Upper lobe of right lung (tissue), 1 donor: ENCODE measurements around the gene PTPN5. TPM values are rescaled to one million over a fixed set of nuclear protein-coding genes. Genes with fewer than 3 reads are reported as not detected.

ENCODE experiments used
- ATAC-seq: fragments of 200-7000 bp; cut with Tn5 transposase; one replicate; pipeline ENCODE4 v1.9.1; 2020; ENCODE audit warnings: mild to moderate bottlenecking, moderate library complexity
- DNase-seq: peaks from one replicate; pipeline ENCODE4 v3.0.0-alpha.2; 2020
- H3K27ac ChIP-seq: fragments of 200-600 bp; one replicate; pipeline ENCODE4 v1.8.0; 2022
- H3K27me3 ChIP-seq: fragments of 200-600 bp; one replicate; pipeline ENCODE4 v1.8.0; 2022; ENCODE audit warnings: mild to moderate bottlenecking
- H3K36me3 ChIP-seq: fragments of 200-600 bp; one replicate; pipeline ENCODE4 v1.8.0; 2022
- H3K4me1 ChIP-seq: fragments of 200-600 bp; one replicate; pipeline ENCODE4 v1.8.0; 2022
- H3K4me3 ChIP-seq: fragments of 200-600 bp; one replicate; pipeline ENCODE4 v1.8.0; 2022; ENCODE audit warnings: mild to moderate bottlenecking
- H3K9me3 ChIP-seq: fragments of 200-600 bp; one replicate; pipeline ENCODE4 v1.8.0; 2022
- intact Hi-C: fragments of 100-400 bp; cut with DNase I; formaldehyde crosslinking; loops from one replicate; pipeline ENCODE4 v1.11.0; 2022
- total RNA-seq: library from RNA; stranded (reverse); fragmentation: NEBNext Ultra II Directional; extraction: Animal tissue kit (Norgen Biotek cat#: 25700); gene quantifications from one replicate; pipeline ENCODE4 v1.2.1, GENCODE V29; 2021
- TF ChIP-seq, protein P1 (sequence below): fragments of 200-600 bp; IDR thresholded peaks from one replicate; pipeline ENCODE4 v1.8.0; 2022; ENCODE audit warnings: antibody characterized with exemption
- donor health status: DM: no; HTN: yes; CAD: no; lungs with severe emphysema.

Gene PTPN5
- total RNA-seq, 1 donor from 2014 or later, result 0.81 TPM

DNA sequence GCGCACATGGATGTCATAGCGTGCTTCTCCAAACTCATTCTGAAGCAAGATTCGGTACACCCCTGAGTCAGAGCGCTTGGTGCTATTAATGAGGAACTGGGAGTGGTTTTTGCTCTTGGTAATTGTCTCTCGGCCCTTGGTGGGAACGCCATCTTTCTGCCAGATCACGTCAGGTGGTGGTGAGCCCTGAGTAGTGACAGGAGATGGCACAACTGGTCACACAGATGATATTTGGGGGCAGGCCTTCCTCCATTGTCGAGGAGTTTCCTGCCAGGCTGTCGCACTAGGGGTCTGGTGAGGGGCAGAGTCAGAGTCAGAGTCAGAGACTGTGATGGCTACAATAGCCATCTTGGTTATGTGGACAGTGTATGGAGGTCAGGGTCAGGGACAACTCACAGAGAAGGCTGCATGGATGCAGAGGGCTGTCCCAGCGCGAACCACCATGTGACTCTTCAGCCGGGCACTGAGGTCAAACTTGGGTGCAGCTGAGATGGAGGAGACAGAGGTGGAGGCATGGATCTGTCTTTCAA, 83.7 kb downstream of the PTPN5 start:
- no peak overlapping the region for H3K27ac ChIP-seq
- no peaks in the 10 kb centered on the region for H3K36me3 ChIP-seq
- H3K27me3 ChIP-seq, result no peaks in the 10 kb centered on the region
- no peaks in the 10 kb centered on the region for H3K9me3 ChIP-seq
- peaks cover 16% of the 10 kb centered on the region for H3K4me1 ChIP-seq
- no peak overlapping the region for H3K4me3 ChIP-seq
- intact Hi-C loops, result no loop called here
- TF ChIP-seq, protein P1, sequence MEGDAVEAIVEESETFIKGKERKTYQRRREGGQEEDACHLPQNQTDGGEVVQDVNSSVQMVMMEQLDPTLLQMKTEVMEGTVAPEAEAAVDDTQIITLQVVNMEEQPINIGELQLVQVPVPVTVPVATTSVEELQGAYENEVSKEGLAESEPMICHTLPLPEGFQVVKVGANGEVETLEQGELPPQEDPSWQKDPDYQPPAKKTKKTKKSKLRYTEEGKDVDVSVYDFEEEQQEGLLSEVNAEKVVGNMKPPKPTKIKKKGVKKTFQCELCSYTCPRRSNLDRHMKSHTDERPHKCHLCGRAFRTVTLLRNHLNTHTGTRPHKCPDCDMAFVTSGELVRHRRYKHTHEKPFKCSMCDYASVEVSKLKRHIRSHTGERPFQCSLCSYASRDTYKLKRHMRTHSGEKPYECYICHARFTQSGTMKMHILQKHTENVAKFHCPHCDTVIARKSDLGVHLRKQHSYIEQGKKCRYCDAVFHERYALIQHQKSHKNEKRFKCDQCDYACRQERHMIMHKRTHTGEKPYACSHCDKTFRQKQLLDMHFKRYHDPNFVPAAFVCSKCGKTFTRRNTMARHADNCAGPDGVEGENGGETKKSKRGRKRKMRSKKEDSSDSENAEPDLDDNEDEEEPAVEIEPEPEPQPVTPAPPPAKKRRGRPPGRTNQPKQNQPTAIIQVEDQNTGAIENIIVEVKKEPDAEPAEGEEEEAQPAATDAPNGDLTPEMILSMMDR, result no peak
- no peak for DNase-seq
- ATAC-seq, result no peak

DNA sequence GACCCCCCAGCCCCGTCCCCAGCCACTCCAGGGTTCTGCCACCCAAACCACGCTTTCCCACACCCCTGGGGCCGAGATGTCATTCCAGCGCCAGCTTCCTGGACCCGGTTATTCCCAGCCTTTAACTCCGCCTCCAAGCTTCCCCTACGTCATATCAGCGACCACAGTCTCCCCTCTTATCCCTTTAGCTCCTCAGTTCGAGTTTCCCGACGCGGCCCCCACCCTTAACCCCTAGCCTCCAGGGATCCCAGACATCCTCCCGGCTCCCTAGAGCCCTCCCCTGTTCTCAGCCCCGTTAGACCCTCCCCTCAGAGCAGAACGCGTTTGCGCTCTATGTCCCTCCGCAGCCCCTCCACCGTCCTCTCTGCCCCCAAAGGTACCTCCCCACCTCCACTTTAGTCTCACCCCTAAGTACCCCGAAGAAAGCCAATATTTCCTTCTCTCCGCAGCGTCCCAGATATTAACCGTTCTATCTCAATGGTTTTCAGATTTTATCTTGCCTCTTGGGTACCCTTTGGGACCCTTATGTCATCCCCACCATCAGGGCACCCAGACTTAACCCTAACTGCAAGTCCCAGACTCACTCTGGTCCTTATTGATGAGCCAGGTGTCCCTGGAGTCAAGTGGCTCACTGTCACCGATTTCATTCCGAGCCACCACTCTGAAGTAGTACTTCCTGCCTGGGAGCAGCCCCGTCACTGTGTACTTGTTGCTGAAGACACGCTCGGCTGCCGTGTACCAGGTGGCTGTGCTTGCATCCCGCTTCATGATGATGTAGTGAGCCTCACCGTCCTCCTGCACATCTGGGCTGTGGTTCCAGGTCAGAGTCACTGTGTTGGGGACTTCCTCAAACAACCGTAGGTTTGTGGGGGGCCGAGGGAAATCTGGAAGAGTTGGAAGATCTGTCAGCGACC, 85.0 kb downstream of the PTPN5 start:
- peaks cover 16% of the 10 kb centered on the region for H3K4me1 ChIP-seq
- TF ChIP-seq, protein P1, result no peak
- no peaks in the 10 kb centered on the region for H3K27me3 ChIP-seq
- H3K4me3 ChIP-seq, result peak overlapping the region; percentile 56
- DNase-seq (no peak), ATAC-seq (peak; percentile 70)
- H3K9me3 ChIP-seq, result no peaks in the 10 kb centered on the region
- H3K36me3 ChIP-seq, result peaks cover 4% of the 10 kb centered on the region
- intact Hi-C loops, result no loop called here
- H3K27ac ChIP-seq, result peak overlapping the region; percentile 75

DNA sequence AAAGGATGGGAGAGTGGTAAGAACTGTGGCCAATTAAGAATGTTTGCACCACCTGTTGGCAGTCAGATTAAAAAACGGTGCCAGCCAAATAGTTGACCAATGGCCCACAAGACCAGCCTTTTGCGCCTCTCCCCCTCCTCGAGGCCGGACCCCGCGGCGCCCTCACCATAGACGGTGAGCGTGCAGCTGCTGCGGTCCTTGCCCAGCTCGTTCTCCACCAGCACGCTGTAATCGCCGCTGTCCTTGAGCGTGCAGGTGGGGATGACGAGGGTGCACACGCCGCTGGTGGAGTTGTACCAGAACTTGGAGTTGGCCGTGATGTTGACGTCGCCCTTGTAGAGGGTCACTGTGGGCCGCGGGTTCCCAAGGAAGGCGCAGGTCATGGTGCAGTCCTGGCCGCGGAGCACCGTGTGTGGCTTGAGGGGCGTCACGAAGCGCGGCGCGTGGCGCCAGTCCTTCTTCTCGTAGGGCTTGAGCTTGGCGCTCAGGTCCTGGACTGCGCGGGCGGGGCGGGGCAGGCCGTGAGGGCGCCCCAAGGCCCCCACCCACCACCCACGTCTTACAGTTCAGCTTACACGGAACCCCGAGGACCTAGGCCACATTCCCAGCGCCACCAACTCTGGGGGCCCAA, 85.8 kb downstream of the PTPN5 start:
- DNase-seq (peak; percentile 77), ATAC-seq (peak; percentile 78)
- intact Hi-C loops, result no loop called here

DNA sequence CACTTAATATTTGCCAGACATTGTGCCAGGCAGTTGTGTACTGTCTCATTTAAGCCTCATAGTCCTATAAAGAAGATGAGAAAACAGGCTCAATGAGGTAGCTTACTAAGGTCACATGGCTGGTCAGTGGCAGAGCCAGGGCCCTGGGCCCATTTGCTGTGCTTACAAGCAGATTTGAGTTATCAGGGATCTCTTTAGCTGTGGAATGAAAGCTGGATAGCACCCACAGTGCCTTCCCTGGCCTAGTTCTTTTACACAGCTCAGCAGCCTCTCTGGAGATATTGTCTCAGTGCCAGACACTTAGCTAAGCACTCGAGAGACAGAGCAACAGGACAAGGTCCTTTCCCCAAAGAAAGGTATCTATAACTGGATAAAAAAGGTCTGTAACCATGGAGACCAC, 86.9 kb downstream of the PTPN5 start:
- TF ChIP-seq, protein P1, result no peak
- DNase-seq (no peak), ATAC-seq (no peak)
- Histone ChIP-seq H3K4me3 (no peak overlapping the region), H3K4me1 (peaks cover 22% of the 10 kb centered on the region), H3K9me3 (no peaks in the 10 kb centered on the region), H3K27me3 (no peaks in the 10 kb centered on the region), H3K27ac (no peak overlapping the region), H3K36me3 (peaks cover 4% of the 10 kb centered on the region)
- intact Hi-C loops, result no loop called here

More for the DNA sequence above, 85.8 kb downstream of the PTPN5 start:
- H3K9me3 ChIP-seq, result no peaks in the 10 kb centered on the region
- TF ChIP-seq, protein P1, result no peak
- H3K4me1 ChIP-seq, result peaks cover 16% of the 10 kb centered on the region
- peaks cover 4% of the 10 kb centered on the region for H3K36me3 ChIP-seq
- H3K27me3 ChIP-seq, result no peaks in the 10 kb centered on the region
- peak overlapping the region; percentile 75 for H3K27ac ChIP-seq
- H3K4me3 ChIP-seq, result peak overlapping the region; percentile 56

DNA sequence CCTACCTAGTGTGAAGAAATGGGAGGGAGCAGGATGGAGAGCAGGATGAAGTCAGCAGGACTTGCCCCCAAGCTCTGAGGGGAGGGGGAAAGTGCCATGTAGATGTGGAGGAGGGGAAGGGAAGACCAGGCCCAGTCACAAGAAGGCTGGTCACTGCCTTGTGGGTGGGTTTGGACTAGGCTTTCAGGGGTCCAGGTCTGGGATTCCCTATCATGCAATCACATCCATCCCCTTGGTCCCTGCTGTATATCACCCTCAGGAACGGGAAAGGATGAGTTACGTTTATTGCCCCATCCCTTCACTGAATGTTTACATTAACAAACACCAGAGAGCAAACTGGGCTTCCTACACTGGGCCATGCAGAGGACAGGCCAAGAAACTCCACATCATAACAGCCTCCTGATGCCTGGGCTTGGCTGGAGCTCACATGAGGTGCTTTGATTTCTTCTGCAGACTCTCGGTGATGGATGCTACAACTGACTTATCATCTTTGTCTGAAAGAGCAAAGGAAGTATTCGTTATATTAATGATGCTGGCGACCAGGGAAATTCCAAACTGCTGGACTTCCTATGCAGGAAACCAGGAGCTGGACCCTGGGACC, 87.5 kb downstream of the PTPN5 start:
- Histone ChIP-seq H3K36me3 (peaks cover 4% of the 10 kb centered on the region), H3K9me3 (no peaks in the 10 kb centered on the region), H3K4me1 (peaks cover 22% of the 10 kb centered on the region), H3K27me3 (no peaks in the 10 kb centered on the region), H3K4me3 (no peak overlapping the region), H3K27ac (no peak overlapping the region)
- intact Hi-C loops, result no loop called here
- DNase-seq (no peak), ATAC-seq (no peak)
- TF ChIP-seq, protein P1, result no peak
